AG09309 (cell line): ENCODE data around the gene PYGM.
A peak's percentile ranks its signal among the peaks of the same experiment; 100 is the strongest.

Experiments
- DNase-seq: peaks from one replicate; pipeline ENCODE4 v3.0.0-alpha.2; 2010; ENCODE audit warnings: low read depth
- H3K4me3 ChIP-seq: 2 replicates; pipeline ENCODE4 v1.5.1; 2011; ENCODE audit warnings: mild to moderate bottlenecking, low read depth, low read length, moderate library complexity; ENCODE audit not compliant: control insufficient read depth
- CTCF ChIP-seq: IDR thresholded peaks from 2 replicates; pipeline ENCODE4 v1.5.1; 2011; ENCODE audit warnings: mild to moderate bottlenecking, low read depth, low read length, inconsistent platforms; ENCODE audit not compliant: insufficient read depth, control insufficient read depth; ENCODE audit errors: missing control alignments

PYGM gene

GRCh38 chr11:64745521-64746328 is 14.0 kb downstream of the PYGM start:
- H3K4me3 ChIP-seq = no peak overlapping the region; the same call in 1 of the 2 replicates
- DNase-seq = no peak
- no peak for TF ChIP-seq CTCF

- TF ChIP-seq CTCF = no peak
- no peak for DNase-seq
- H3K4me3 ChIP-seq = no peak overlapping the region; the same call in 1 of the 2 replicates
Observed at GRCh38 chr11:64745189-64745520, 14.6 kb downstream of the PYGM start.

DNA sequence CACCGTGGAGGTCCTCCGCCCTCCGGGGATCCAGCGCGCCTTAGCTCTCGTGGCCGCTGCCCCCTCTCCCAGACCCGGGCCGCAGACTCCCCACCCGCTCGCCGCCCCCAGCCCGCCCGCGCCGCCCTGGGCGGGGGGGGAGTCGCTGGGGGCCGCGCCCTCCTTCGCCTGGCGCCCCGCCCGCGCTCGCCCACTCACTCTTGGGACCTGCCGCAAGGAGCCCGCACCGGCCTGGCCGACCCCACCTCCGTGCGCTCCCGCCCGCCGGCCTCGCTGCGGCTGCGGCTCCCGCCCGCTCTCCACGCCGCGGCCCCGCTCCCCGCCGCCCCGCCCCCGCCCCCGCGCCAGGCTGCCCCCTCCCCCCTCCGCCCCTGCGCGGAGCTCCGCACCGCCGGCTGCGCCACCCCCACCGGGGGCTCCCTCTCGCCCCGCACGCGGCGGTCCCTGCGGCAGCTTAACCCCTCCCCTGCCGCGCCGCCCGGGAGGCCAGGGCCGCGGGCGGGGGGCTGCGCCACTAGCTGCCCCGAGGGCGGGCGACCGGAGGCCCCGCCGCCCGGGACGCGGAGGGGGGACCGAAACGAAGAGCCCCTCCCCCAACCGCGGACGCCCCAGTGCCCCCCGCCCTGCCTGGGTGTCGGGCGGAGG is 15.1 kb downstream of the PYGM start:
- DNase-seq = no peak
- H3K4me3 ChIP-seq = no peak overlapping the region; the same call in 1 of the 2 replicates
- no peak for TF ChIP-seq CTCF

GRCh38 chr11:64743591-64744543 is 15.9 kb downstream of the PYGM start, which contains the start of gene RASGRP2:
Gene RASGRP2 (minus strand): TSS chr11:64744142. CDS start chr11:64742866, 1,276 bp downstream.
- H3K4me3 ChIP-seq = peak within 1 kb of the TSS; percentile 21
- TF ChIP-seq CTCF = peak; percentile 66
- no peak for DNase-seq

DNA sequence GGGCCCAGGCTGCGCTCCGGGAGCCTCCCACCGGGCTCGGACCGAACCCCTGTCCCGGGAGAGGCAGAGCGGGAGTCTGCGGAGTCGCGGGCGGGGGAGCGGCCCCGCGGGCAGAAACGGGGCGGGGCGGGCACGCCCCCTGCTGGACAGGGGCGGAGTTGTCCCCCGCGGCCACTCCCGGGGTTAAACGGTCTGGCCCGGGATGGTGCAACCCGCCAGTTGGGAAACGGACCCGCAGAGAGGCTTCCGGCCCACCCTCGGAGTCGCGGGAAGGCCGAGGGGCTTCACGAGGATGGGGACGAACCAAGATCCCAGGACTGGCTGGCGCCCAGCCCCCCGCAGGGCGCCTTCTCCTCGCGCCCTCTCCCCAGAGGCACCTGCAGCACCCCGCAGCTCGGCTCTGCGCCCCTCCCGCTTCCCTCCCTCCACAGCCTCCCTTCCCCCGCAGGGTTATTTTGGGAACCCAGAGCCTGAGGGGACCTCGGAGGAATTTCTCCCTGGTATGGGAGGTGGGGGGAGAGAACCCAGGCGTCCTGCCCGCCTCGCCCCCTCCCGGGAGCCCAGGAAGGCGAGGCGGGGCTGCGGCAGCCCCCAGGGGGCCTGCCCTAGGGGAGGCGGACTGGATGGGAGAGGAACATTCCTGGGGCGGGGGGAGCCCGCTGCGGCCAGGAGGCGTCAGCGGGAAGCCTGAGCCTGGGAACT is 16.7 kb downstream of the PYGM start:
- peak; percentile 65 for TF ChIP-seq CTCF
- no peak for DNase-seq
- H3K4me3 ChIP-seq = peak overlapping the region; percentile 29
